Fibroblast of lung (primary cell): Measurements from ENCODE around the gene XPC.

Source experiments
- EZH2 ChIP-seq: IDR thresholded peaks from 2 replicates; pipeline ENCODE4 v1.5.1; 2012; ENCODE audit warnings: low read length, control low read depth, mild to moderate bottlenecking; ENCODE audit errors: missing control alignments
- TF ChIP-seq, protein P1 (sequence below), 2 donors: IDR thresholded peaks in 1 of 2; conservative IDR thresholded peaks in 1 of 2; 1 replicate in 1 of 2; 2 replicates in 1 of 2; pipeline ENCODE4 v1.5.1; 2011 to 2012; ENCODE audit warnings: low read length in 2 of 2, control low read depth in 1 of 2, inconsistent platforms in 1 of 2, low read depth in 1 of 2, mild to moderate bottlenecking in 1 of 2

DNA sequence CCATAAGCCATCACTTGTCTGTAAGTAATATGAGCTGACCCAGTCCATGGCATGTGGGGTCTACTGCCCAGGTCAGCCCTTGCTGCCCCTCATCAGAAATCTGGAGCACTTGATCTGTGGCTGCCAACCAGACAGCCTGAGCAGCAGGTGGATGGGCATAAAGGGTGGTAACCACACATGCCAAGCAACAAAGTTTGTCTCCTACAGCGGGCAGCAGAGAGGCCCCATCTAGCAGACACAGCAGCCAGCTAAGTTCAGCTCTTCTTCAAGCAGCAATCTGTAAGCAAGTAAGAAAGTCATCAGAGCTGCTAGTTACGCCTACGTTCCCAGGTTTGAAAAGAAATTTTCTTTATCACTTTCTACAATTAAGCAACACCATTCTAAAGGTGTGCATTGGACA, 81.7 kb downstream of the XPC start:
- TF ChIP-seq, protein P1, sequence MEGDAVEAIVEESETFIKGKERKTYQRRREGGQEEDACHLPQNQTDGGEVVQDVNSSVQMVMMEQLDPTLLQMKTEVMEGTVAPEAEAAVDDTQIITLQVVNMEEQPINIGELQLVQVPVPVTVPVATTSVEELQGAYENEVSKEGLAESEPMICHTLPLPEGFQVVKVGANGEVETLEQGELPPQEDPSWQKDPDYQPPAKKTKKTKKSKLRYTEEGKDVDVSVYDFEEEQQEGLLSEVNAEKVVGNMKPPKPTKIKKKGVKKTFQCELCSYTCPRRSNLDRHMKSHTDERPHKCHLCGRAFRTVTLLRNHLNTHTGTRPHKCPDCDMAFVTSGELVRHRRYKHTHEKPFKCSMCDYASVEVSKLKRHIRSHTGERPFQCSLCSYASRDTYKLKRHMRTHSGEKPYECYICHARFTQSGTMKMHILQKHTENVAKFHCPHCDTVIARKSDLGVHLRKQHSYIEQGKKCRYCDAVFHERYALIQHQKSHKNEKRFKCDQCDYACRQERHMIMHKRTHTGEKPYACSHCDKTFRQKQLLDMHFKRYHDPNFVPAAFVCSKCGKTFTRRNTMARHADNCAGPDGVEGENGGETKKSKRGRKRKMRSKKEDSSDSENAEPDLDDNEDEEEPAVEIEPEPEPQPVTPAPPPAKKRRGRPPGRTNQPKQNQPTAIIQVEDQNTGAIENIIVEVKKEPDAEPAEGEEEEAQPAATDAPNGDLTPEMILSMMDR (conservative IDR thresholded peaks at IDR 0.05 in 1 of 2, IDR thresholded peaks at IDR 0.05 in 1 of 2; ENCODE audit: low read depth in 1 of 2, low read length in 2 of 2), result no peak
- TF ChIP-seq EZH2, result no peak
